Skin of body (tissue), 2 donors: ENCODE measurements around the gene KNSTRN. TPM values are rescaled to one million over a fixed set of nuclear protein-coding genes. Genes with fewer than 3 reads are reported as not detected.

Experiments used
- DNase-seq: peaks from one replicate; lab custom pipeline; 2025; lab: John Stamatoyannopoulos, UW
- total RNA-seq: library from RNA; depleted of rRNA; stranded (reverse); fragments of >200 nt; gene quantifications from one replicate; pipeline ENCODE4 v1.2.3, GENCODE V29; 2014

KNSTRN gene, protein sequence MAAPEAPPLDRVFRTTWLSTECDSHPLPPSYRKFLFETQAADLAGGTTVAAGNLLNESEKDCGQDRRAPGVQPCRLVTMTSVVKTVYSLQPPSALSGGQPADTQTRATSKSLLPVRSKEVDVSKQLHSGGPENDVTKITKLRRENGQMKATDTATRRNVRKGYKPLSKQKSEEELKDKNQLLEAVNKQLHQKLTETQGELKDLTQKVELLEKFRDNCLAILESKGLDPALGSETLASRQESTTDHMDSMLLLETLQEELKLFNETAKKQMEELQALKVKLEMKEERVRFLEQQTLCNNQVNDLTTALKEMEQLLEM
- total RNA-seq: 15.1 TPM

DNA sequence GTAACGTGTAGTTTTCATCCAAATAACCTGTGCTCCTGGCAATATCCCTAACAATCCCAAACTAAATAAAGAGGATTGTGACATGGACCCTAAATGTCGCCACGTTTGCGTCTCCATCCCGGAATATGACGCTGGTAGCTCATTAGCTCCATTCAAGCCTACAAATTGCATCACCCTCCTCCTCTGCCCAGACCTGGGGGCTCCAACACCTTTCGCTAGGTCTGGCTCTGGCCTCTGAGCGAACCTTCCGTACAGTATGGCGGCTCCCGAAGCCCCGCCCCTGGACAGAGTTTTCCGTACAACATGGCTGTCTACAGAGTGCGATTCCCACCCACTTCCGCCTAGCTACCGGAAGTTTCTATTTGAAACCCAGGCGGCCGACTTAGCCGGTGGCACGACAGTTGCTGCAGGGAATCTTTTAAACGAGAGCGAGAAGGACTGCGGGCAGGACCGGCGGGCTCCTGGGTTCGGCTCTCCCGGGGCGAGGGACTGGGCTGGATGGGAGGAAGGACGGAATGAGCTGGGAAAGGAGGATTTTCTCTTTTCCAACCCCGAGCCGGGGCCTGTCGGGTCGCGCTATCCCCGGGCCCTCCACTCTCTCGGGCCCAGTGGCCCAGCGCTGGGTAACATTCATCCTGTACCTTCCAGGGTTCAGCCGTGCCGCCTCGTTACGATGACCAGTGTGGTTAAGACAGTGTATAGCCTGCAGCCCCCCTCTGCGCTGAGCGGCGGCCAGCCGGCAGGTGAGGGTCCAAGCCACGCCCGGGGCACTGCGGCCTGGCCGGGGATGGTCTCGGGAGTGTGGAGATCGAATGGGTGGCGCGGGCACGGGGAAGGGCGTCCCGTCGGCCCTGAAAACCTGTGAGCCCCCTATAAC lies at the start of gene KNSTRN:
TSS of gene KNSTRN (plus strand) at position 142 of the 877 bp plus-strand sequence. CDS start at position 257, 115 bp downstream.
- DNase-seq: peak; percentile 88

DNA sequence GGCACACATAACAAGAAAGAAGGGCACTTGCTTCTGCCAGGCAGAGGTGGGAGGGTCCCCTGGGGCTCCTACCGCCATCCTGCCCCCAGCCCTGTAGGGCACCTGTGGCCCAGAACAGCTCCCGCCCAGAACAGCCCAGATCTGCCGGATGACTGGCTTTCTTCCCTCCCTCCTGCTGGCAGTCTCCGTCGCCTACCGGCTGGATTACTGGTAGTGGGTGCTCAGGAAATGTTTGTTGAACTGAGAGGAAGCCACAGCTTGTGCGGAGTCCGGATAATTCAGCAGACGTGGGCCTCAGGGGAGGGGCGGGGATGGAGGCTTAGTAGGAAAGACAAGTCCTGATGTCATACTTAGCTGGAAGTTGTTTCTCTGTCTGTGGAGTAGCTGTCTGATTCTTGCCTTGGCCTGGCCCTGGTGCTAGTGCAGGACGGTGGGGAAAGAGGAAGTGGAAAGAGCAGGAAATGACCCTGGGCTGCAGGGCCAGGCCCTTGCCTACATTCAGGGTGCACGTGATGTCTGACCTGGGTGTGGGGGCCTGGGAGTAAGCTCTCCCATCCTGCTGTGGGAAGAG lies 48.5 kb upstream of the KNSTRN start:
- peak; percentile 54 for DNase-seq

DNA sequence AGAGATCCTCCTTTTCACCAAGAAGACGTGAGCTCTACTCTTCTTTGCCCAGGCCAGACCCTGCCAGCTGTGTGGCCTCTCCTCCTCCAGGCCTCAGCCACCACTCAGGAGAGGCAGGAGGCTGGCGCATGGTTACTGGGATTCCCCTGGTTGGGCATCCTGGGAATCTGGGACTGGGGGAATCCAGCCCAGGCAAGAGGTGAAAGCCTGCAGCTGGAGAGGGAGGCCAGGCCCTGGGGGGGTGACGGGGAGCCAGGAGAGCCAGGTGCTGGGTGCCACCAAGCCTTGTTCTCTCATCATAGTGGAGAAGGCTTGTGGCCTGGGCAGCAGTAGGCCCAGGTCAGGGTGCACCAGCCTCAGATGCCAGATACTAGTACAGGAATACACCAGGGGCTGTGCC lies 48.0 kb upstream of the KNSTRN start:
- no peak for DNase-seq

DNA sequence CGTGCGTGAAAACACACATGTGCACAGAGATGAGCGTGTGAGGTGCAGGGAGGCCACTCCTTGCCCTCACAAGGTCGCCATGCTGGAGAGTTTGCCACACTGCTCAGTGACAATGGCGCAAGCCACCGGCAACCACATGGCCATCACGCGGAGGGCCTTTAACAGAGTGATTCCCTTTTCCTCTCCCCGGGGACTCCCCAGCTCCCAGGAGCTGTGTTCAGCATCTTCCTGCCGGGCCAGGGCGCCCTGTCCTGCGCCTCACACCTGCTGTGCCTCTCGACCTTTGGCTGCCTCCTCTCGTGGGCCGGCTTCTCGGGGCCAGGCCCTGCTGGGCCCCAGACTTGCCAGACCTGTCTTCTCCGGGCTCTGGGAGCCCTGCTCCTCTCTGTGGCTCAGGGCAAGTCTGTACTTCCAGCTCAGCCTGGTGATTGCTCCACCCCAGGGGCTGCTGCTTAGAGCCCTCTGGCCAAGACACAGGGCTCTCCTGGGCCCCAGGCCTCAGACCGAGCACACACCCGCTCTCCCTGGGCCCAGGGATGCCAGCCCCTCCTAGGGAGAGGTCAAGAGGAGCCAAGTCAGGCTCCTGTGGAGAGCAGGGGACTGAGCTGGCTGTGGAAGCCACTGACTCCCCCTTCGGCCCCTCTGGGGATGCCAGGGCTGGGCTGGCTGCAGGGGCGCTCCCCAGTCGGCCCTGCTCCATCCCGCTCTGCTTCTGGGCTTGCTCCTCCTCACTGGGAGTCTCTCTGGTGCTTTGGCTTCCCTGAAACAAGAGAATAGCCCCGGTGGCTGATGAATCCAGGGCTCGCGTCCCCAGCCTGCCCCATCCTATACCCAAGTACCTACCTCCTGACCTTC lies 47.4 kb upstream of the KNSTRN start:
- DNase-seq: no peak

DNA sequence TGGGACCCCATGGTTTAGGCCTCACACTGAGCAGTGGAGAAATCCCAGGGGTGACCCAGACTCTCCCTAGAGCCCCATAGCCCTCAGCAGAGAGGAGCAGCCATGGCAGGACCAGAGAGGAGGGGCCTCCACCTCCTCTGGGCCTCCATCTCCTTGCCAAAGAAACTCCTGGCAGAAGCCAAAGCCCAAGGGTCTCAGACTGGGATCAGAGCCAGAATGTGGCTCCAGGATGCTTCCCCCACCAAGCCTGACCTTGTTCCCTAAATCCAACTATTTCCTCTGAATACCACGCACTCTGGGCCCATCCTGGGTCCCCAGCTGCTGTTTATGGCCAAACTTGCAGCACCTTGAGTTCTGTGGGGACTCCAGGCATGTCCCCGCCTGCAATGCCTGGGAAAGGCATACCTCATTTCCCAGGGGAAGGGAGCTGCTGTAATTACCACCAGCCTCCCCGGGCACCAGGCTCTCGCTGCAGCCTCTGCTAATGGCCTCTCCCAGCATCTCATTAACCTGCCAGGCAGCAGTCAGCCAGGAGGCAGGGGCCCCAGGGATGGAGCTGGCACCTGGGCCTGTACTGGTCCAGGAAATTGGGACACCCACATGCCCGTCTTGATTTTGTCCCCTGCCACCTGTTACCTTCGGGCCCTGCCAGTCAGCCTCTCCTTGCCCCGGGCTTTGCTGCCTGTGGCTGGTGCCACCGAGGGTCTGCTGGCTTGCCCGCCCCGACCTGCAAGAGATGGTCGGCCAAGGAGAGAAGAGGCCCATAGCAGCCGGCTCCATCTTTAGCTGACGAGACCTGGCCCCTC lies 46.4 kb upstream of the KNSTRN start:
- no peak for DNase-seq

DNA sequence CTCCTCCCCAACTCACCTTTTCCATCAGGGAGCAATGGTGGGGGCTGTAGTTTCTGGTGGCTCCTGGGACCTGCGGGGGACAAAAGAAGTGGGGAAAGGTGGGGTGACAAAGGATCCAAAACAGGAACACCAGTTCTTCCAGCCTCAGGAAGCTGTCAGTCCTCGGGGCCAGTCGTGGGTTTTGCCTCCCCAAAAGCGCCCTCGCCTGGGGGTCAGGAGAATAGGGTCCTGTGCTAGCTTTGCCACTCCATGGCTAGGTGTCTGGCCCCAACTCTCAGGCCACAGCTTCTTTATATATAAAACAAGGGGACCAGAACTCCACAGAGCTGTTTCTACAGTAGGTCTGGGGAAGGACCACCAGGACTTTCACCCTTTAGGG lies 45.8 kb upstream of the KNSTRN start:
- no peak for DNase-seq

DNA sequence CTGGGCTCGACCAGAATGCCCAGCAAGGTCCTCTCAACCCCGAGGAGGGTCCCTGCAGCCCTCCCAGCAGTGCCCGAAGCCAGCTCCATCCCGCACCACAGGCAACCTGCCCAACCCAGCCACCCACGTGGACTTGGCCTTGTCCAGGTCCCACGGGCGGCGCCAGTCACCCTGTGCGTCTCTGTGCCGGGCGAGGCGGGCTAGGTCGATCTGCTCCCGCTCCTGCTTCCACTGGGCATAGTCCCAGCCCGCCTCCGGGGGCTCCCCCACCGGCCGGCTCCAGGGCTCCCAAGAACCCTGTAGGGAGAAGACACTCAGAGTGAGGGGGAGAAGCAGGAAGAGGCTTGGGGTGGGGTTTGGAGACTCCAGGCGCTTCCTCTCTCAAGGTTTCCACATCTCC lies 44.9 kb upstream of the KNSTRN start:
- no peak for DNase-seq

DNA sequence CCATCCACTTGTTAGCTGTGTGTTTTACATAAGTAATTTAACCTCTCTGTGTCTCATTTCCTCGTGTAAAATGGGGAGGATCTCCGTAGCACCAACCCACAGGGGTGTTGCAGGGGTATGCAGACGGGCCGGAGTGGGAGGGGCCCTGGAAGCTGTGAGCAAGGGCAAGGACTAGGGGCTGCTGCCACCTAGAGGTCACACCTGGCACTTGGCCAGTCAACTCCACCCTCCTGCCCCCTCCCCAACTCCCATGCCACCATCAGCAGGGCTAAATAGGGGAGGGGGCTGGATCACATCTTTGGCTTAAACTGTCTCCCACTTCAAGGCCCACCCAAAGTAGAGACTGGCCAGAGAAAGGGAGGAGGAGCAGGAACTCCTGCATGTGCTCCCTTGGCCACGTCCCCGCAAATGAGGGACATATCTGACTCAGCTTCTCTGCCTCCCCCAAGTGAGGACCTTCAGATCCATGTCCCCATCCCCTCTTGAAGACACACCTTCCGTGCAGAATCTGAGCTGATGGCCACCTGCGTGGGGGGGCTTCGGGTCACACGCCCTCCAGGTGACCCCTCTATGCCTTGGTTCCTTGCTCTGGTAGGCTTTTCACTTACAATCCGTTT lies 44.4 kb upstream of the KNSTRN start:
- DNase-seq: peak; percentile 12

DNA sequence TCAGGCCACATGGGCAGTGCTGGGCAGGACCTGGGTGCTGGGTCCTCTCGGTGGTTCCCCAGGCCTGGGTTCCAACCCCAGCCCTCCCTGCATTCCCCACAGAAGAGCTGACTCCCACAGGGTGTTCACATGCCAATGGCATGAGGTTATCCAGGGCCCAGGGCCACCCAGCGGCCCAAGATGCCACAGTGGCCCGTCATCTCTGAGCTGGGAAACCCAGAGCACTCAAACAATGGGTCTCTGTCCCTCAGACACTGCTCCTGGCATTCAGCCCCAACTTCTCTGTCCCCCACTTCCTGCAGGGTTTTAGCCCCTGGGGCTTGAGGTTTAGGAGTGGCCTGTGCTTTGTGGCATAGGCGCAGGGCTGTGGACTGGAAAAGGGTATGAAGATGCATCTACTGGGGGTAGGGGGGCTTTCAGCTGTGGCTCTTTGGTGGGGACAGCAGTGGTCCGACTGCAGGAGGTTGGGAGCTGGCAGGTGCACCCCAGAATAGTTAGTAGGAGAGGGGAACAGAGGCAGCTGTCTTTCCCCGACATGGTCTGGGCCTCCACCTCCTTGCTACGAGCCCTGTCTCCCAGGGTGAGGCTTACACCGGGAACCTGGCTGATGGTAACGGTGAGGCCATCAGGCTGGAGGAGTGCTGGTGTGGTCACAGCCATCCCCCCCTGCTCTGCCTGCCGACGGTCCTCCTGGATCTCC lies 43.5 kb upstream of the KNSTRN start:
- peak; percentile 11 for DNase-seq

DNA sequence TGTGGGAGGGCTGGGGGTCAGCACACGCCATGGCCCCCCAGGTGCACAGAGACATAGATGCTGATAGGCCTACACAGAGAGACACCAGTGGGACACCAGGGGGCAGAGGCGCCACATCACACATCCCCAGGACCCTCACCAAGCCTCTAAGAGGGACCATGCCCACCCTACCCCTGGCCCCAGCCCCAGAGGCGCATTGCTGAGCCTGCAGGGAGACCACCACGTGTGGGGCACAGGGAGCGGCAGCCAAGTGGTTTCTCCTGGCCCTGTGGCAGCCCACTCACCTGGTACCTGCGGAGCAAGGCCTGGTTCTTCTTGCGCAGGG lies 42.9 kb upstream of the KNSTRN start:
- no peak for DNase-seq

DNA sequence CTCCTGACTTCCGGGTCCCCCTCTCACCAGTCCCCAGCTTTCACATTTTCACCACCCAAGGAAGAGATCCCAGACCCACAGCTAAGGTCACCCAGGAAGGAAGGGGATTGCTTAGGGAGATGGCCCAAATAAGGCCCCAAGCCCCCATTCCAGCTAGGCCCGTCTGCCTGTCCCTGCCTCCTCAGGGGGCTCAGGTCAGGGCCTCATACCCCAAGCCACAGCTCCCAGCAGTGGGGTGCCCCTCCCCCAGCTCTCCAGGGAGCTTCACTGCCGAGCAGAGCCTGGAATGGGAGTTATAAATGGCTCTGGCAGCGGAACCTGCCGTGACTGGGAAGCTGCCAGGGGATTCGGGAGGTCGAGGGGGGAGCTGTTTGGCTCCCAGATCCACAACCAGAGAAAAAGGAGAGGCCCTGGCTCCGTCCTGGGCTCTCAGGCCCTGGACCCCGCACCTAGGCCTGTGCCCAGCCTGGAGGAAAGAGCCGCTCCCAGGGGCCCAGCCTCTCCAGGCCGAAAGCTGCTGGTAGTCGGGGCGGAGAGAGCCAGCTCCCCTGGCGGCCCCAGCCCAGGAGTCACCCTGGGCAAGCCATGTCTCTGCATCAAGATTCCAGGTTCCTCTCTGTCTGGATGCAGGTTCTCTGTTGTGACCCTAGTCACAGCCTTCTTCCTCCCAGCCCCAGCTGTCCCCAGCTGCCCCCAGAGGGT lies 42.3 kb upstream of the KNSTRN start:
- peak; percentile 25 for DNase-seq

DNA sequence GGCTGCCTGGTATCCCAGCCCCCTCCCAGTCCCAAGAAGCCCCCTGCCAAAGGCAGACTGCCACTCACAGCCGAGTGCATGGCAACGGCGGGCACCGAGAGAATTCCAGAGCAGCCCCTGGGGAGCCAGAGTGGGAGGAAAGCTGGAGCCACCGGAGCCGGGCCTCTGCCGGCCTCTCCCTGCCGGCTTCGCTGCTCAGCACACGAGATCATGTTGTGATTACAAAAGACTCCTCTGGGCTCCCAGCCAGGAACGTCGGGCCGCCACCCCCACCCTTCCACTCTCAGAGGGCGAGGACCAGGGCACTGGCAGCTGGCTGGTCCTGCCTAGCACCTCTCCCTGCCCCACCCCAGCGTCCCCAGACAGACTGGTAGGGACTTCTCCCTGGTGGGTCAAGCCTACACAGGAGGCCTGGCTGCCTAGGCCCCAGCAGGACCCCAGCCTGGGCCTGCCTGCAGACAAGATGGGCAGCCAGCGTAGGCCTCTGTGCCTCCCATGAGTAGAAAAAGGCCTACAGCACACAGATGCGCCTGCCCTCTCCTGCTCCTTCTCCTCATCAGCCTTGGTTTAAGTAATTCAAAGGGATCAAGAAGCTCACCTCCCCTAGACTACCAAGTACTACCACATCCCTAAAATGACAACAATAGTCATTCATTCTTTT lies 41.7 kb upstream of the KNSTRN start, which contains the start of gene CCDC9B:
TSS of gene CCDC9B (minus strand) at position 200 of the 661 bp plus-strand sequence. CDS start at position 80, 120 bp downstream.
- peak; percentile 50 for DNase-seq

DNA sequence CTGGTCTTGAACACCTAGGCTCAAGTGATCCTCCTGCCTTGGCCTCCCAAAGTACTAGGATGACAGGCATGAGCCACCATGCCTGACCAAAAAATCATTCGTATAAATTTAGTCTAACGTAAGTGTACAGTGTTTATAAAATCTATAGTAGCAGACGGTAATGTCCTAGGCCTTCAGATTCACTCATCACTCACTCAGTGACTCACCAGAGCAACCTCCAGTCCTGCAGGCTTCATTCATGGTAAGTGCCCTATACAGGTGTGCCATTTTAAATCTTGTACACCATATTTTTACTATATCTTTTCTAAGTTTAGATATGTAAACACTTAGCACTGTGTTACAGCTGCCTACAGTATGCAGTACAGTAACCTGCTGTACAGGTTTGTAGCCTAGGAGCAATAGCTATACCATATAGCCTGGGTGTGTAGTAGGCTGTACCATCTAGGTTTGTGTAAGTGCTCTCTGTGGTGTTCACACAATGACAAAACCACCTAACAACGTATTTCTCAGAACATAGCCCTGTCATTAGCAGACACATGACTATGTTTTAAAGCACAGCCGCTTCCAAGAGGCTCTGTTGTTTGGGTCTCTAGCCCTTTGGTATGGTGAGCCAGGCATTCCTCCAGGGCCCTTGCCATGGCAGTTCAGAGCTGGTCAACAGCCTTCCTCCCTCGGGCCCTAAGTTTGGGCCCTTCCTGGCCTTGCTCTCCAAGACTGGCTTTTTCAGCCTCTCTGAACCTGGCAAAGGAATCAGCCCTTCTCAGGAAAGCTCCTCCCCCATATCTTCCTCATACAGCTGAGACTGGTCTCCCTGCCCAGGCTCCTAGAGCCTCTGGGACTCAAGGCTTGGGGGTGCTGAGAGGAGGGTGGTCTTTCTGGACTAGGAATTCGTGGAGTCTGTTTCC lies 39.9 kb upstream of the KNSTRN start:
- DNase-seq: no peak

DNA sequence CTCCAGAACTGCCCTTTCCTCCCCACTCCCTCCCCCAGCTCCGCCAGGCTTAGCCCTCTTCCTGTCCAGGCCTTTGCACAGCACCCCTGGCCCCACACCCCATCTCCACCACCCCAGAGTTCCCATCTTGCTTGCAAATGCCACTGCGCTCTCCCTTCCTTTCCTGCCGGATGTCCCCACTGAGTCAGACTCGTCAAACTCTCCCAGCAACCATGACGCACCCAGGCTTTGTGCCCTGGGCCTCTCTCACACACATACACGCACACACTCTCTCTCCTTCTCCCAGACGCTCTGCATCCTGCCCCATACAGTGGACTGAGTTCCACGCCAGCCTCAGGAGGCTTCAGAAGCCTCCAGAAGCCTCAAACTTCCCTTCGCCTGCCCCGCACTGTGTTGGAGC lies 39.0 kb upstream of the KNSTRN start:
- DNase-seq: no peak

DNA sequence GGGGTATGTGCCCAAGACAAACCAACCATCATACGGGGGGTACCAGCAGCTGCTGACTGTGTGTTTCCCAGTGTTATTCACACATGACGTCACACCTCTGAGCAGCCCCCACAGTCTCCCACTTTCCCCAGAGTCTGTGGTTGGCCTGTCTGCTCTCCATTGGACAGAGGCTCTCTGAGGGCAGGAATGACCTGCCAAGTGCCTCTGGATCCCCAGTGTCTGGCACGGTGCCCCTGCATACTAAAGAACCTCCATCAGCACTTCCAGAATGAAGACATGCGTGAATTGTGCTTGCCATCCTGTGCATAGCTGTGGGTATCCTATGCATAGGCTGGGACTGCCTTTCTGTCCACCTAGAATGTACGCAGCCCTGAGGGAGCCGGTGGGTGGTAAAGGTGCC lies 38.3 kb upstream of the KNSTRN start:
- DNase-seq: no peak

DNA sequence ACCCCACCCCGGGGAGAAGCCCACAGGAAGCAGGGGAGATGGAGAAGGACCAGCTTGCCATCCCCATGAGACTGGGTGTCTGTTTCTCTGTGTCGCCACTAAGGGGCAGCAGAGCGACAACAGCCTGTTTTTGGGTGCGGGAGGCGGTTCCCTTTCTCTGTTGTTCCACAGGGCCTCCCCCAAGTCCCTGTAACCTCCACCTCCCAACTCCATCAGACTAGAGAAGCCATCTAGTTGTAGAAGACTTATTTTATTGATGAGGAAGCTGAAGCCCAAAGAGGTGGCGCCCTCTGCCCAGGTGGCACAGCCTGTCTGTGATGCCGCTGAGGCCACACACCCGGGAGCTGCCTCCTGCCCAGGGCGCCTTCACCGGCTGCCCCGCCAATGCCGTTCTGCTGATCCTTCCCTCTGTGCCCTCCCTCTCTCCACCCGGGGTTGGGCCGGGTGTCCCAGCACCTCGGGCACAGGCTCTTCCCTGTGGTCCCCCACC lies 37.8 kb upstream of the KNSTRN start:
- DNase-seq: no peak

DNA sequence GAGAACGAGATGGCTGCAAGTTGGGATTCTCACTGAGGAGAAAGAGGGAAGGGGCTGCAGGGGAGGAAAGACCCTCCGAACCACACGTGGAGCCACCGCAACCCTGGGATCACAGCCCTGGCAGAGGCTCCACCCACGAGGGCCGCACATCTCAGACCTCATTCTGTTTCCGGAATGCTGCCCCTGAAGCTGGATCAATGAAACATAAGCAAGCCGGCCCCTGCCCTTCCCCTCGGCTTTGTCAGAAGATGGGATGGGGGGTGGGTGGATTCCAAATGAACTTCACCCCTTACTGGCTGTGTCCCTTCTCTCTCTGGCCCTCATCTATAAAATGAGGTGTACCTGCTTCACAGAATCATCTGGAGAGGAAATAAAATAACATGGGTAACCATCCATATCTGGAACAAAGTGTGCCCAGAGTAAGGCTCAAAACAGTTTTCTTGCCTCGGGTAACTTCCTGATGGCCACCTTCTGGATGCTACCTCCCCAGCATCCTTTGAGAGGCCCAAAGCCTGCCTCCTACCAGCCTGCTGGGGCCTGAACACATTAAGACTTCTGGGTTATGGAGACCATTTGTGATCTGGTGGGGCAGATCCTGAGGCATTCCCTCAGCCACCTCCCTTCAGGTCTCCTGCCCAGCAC lies 37.2 kb upstream of the KNSTRN start:
- no peak for DNase-seq
